H9 (cell line): Measurements from ENCODE around the gene EGFL6. TPM values are rescaled to one million over a fixed set of nuclear protein-coding genes. Genes with fewer than 3 reads are reported as not detected.

ENCODE experiments used
- DNase-seq: peaks from one replicate; pipeline ENCODE4 v3.0.0-alpha.2; 2017
- H2AFZ ChIP-seq: one replicate; pipeline ENCODE4 v1.6.1; 2013; ENCODE audit warnings: mild to moderate bottlenecking, low read length, control low read depth, moderate library complexity
- H2AK5ac ChIP-seq: 2 replicates; pipeline ENCODE4 v1.6.1; 2013; ENCODE audit warnings: low read length, control low read depth, mixed read lengths; ENCODE audit not compliant: insufficient read length
- H2BK120ac ChIP-seq: one replicate; pipeline ENCODE4 v1.6.1; 2013; ENCODE audit warnings: low read depth, mild to moderate bottlenecking, low read length, control low read depth, inconsistent platforms; ENCODE audit not compliant: poor library complexity, severe bottlenecking
- H2BK12ac ChIP-seq: 2 replicates; pipeline ENCODE4 v1.6.1; 2013; ENCODE audit warnings: low read length, control low read depth, mixed read lengths, low read depth; ENCODE audit not compliant: insufficient read length
- H2BK15ac ChIP-seq: 2 replicates; pipeline ENCODE4 v1.6.1; 2013; ENCODE audit warnings: low read depth, low read length, control low read depth
- H2BK20ac ChIP-seq: one replicate; pipeline ENCODE4 v1.6.1; 2013; ENCODE audit warnings: low read depth, mild to moderate bottlenecking, low read length, control low read depth, inconsistent platforms; ENCODE audit not compliant: poor library complexity, severe bottlenecking
- H2BK5ac ChIP-seq: 2 replicates; pipeline ENCODE4 v1.6.1; 2013; ENCODE audit warnings: low read length, control low read depth, mixed read lengths; ENCODE audit not compliant: insufficient read length
- H3K14ac ChIP-seq: 2 replicates; pipeline ENCODE4 v1.6.1; 2013; ENCODE audit warnings: low read length, control low read depth; ENCODE audit not compliant: insufficient read depth
- H3K18ac ChIP-seq: 2 replicates; pipeline ENCODE4 v1.6.1; 2013; ENCODE audit warnings: low read depth, mild to moderate bottlenecking, mixed read lengths, low read length, control low read depth; ENCODE audit not compliant: insufficient read length
- H3K23ac ChIP-seq: 2 replicates; pipeline ENCODE4 v1.6.1; 2013; ENCODE audit warnings: low read length, control low read depth, mixed read lengths, low read depth; ENCODE audit not compliant: insufficient read length
- H3K23me2 ChIP-seq: 2 replicates; pipeline ENCODE4 v1.6.1; 2013; ENCODE audit warnings: low read depth, mild to moderate bottlenecking, mixed read lengths, low read length, control low read depth; ENCODE audit not compliant: insufficient read length, poor library complexity, severe bottlenecking
- H3K27ac ChIP-seq: 2 replicates; pipeline ENCODE4 v1.5.1; 2013; ENCODE audit warnings: low read length, control low read depth, mixed read lengths, low read depth; ENCODE audit not compliant: insufficient read length
- H3K27me3 ChIP-seq: 2 replicates; pipeline ENCODE4 v1.6.1; 2013; ENCODE audit warnings: low read length, control low read depth, inconsistent platforms; ENCODE audit not compliant: insufficient read depth
- H3K4ac ChIP-seq: 2 replicates; pipeline ENCODE4 v1.6.1; 2013; ENCODE audit warnings: low read depth, mild to moderate bottlenecking, control low read depth, inconsistent platforms, low read length, moderate library complexity
- H3K4me1 ChIP-seq: 2 replicates; pipeline ENCODE4 v1.6.1; 2013; ENCODE audit warnings: low read length, control low read depth, inconsistent platforms; ENCODE audit not compliant: insufficient read depth
- H3K4me2 ChIP-seq: 2 replicates; pipeline ENCODE4 v1.6.1; 2013; ENCODE audit warnings: low read length, control low read depth, mixed read lengths; ENCODE audit not compliant: insufficient read length, insufficient read depth
- H3K56ac ChIP-seq: 2 replicates; pipeline ENCODE4 v1.6.1; 2013; ENCODE audit warnings: low read depth, mild to moderate bottlenecking, mixed read lengths, low read length, control low read depth; ENCODE audit not compliant: insufficient read length
- H3K79me1 ChIP-seq: 2 replicates; pipeline ENCODE4 v1.6.1; 2013; ENCODE audit warnings: low read depth, mild to moderate bottlenecking, moderate library complexity, low read length, control low read depth, inconsistent platforms; ENCODE audit not compliant: insufficient read depth, poor library complexity, severe bottlenecking
- H3K79me2 ChIP-seq: 2 replicates; pipeline ENCODE4 v1.6.1; 2013; ENCODE audit warnings: low read length, control low read depth, inconsistent platforms; ENCODE audit not compliant: insufficient read depth
- H3K9ac ChIP-seq: 2 replicates; pipeline ENCODE4 v1.6.1; 2013; ENCODE audit warnings: low read length, control low read depth, mixed read lengths; ENCODE audit not compliant: insufficient read length; ENCODE audit errors: extremely low read depth
- H3K9me3 ChIP-seq: one replicate; pipeline ENCODE4 v1.6.1; 2013; ENCODE audit warnings: low read depth, low read length, inconsistent platforms; ENCODE audit not compliant: control insufficient read depth
- H3T11ph ChIP-seq: one replicate; pipeline ENCODE4 v1.6.1; 2013; ENCODE audit warnings: mild to moderate bottlenecking, low read length, control low read depth, inconsistent platforms
- H4K20me1 ChIP-seq: one replicate; pipeline ENCODE4 v1.6.1; 2013; ENCODE audit not compliant: control insufficient read depth, insufficient read length, insufficient read depth
- H4K5ac ChIP-seq: 2 replicates; pipeline ENCODE4 v1.6.1; 2013; ENCODE audit warnings: low read depth, mild to moderate bottlenecking, mixed read lengths, low read length, control low read depth; ENCODE audit not compliant: insufficient read length
- H4K8ac ChIP-seq: replicated peaks from 2 replicates; pipeline ENCODE4 v1.6.1; 2013; ENCODE audit warnings: low read length, control low read depth, mixed read lengths, low read depth; ENCODE audit not compliant: insufficient read length
- H4K91ac ChIP-seq: 2 replicates; pipeline ENCODE4 v1.6.1; 2013; ENCODE audit warnings: low read depth, mild to moderate bottlenecking, moderate library complexity, mixed read lengths, low read length, control low read depth; ENCODE audit not compliant: insufficient read length
- H3K27ac Mint-ChIP-seq, 3 experiments: 2 replicates in 2 of 3; 3 replicates in 1 of 3; pipeline ENCODE4 v1.8.0; 2020 to 2021; ENCODE audit warnings: mixed read lengths in 3 of 3, mild to moderate bottlenecking in 1 of 3, moderate library complexity in 1 of 3
- H3K27me3 Mint-ChIP-seq: 2 replicates; pipeline ENCODE4 v1.8.0; 2021; ENCODE audit warnings: low read depth, mild to moderate bottlenecking, moderate library complexity, mixed read lengths
- H3K36me3 Mint-ChIP-seq, 3 experiments: 2 replicates in 2 of 3; 3 replicates in 1 of 3; pipeline ENCODE4 v1.8.0; 2020 to 2021; ENCODE audit warnings: low read depth in 3 of 3, mixed read lengths in 3 of 3; ENCODE audit not compliant: insufficient read depth in 1 of 3
- H3K4me1 Mint-ChIP-seq, 2 experiments: 2 replicates each; pipeline ENCODE4 v1.8.0; 2020; ENCODE audit warnings: mixed read lengths in 2 of 2
- H3K4me3 Mint-ChIP-seq, 2 experiments: 2 replicates in 1 of 2; 3 replicates in 1 of 2; pipeline ENCODE4 v1.8.0; 2020 to 2021; ENCODE audit warnings: mild to moderate bottlenecking in 2 of 2, mixed read lengths in 2 of 2, moderate library complexity in 1 of 2
- H3K9me3 Mint-ChIP-seq, 2 experiments: 2 replicates in 1 of 2; 3 replicates in 1 of 2; pipeline ENCODE4 v1.8.0; 2020; ENCODE audit warnings: mild to moderate bottlenecking in 2 of 2, mixed read lengths in 2 of 2, moderate library complexity in 1 of 2
- CTCF ChIP-seq: fragments of 200-600 bp; sonication (generic); conservative IDR thresholded peaks from 3 replicates; pipeline ENCODE4 v1.8.0; 2021; ENCODE audit warnings: antibody characterized with exemption, mild to moderate bottlenecking
- WGBS: extraction: QIAGEN DNeasy Blood & Tissue Kit; methylation state at CpG from one replicate; pipeline ENCODE4 v1.1.7; 2013; ENCODE audit warnings: missing lambda C conversion rate, low lambda C conversion rate, mixed read lengths; ENCODE audit not compliant: insufficient read length; ENCODE audit errors: extremely low coverage; 5-methylcytosine and 5-hydroxymethylcytosine counted together
- total RNA-seq: library from RNA; stranded (reverse); gene quantifications from 2 replicates; pipeline ENCODE4 v1.2.1, GENCODE V29; 2021

The EGFL6 gene
- total RNA-seq, 1 experiment from 2014 or later = 0.94 TPM

DNA sequence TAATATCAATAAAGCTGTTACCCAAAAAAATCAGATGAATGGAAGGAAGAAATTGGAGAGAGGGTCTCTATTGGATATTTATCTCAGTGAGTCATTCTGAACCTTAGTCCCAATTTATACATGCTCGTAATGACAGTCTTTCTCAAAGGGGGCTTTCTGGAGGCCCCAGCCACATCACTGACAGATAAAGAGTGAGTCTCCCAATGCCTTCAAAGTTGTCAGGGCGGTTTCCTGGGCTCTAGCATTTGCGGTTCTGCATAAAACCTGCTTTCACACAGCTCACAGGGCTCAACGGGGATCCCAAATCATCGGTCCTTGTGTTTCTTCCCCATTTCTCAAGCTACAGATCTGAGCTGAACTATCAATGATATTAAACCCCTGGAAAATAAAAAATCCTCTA lies 100.8 kb downstream of the EGFL6 start:
- Histone ChIP-seq H2BK20ac (no peak overlapping the region), H3K79me1 (no peaks in the 10 kb centered on the region), H2BK120ac (no peak overlapping the region), H3K4ac (no peak overlapping the region), H3K14ac (no peak overlapping the region), H3K27ac (no peak overlapping the region), H2BK5ac (no peak overlapping the region), H3K56ac (no peak overlapping the region), H3T11ph (no peak overlapping the region), H4K20me1 (no peaks in the 10 kb centered on the region), H2AFZ (no peak overlapping the region), H3K4me2 (no peak overlapping the region), H3K18ac (no peak overlapping the region), H2BK15ac (no peak overlapping the region), H3K27me3 (no peaks in the 10 kb centered on the region), H3K23me2 (no peaks in the 10 kb centered on the region), H4K5ac (no peak overlapping the region), H4K8ac (no peak overlapping the region), H3K9ac (no peak overlapping the region), H2AK5ac (no peak overlapping the region), H2BK12ac (no peak overlapping the region), H4K91ac (no peak overlapping the region), H3K9me3 (no peaks in the 10 kb centered on the region), H3K23ac (no peak overlapping the region), H3K79me2 (no peaks in the 10 kb centered on the region; the same call in 1 of the 2 replicates), H3K4me1 (no peaks in the 10 kb centered on the region)
- Mint-ChIP-seq H3K4me3 (no peak overlapping the region), H3K9me3 (peaks cover 25 to 52% of the 10 kb centered on the region in 2 experiments), H3K27me3 (peaks cover under 1% of the 10 kb centered on the region; the same call in 1 of the 2 replicates), H3K4me1 (0 out of 4 replicates have a peak, but pooled peaks cover 0 to 4% of the 10 kb centered on the region in 2 experiments), H3K36me3 (peaks cover 0 to 4% (median 0%) of the 10 kb centered on the region in 3 experiments; a peak in 2 of 7 replicates), H3K27ac (no peak overlapping the region)
- TF ChIP-seq CTCF = no peak
- no peak for DNase-seq
- no CpG with 5 or more reads among the region's 5 CpGs for WGBS
